Measurements from ENCODE around the gene DMP1. TPM values are rescaled to one million over a fixed set of nuclear protein-coding genes. Genes with fewer than 3 reads are reported as not detected.

Gene DMP1
- total RNA-seq, 1 donor from 2014 or later = not detected

DNA sequence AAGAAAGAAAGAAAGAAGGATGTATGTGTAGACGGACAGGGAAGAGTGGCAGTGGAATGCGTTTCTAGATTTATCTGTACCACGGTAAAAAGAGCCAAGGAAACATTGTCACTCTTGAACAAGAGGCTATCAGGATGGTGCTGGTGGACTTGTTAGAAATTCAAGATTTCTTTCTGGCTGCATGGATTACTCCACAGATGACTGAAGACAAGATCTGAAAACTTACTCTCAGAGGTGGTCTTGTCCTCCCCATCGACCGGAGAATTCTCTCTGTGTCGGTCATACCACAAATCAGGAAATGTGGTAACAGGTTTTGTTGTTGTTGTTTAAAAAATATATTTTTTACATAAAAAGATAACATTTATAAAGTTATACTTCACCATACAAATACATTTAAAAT, 30.0 kb upstream of the DMP1 start:
- ATAC-seq = no peak
- no peak overlapping the region for H3K27ac ChIP-seq

GRCh38 chr4:87620491-87620890, 29.6 kb upstream of the DMP1 start:
- DNase-seq = no peak
- Histone ChIP-seq H3K27ac (no peak overlapping the region), H3K9me3 (no peaks in the 10 kb centered on the region), H3K4me1 (no peaks in the 10 kb centered on the region), H3K27me3 (no peaks in the 10 kb centered on the region), H3K36me3 (no peaks in the 10 kb centered on the region), H3K4me3 (no peak overlapping the region)
- ATAC-seq = no peak
- TF ChIP-seq, protein P1, sequence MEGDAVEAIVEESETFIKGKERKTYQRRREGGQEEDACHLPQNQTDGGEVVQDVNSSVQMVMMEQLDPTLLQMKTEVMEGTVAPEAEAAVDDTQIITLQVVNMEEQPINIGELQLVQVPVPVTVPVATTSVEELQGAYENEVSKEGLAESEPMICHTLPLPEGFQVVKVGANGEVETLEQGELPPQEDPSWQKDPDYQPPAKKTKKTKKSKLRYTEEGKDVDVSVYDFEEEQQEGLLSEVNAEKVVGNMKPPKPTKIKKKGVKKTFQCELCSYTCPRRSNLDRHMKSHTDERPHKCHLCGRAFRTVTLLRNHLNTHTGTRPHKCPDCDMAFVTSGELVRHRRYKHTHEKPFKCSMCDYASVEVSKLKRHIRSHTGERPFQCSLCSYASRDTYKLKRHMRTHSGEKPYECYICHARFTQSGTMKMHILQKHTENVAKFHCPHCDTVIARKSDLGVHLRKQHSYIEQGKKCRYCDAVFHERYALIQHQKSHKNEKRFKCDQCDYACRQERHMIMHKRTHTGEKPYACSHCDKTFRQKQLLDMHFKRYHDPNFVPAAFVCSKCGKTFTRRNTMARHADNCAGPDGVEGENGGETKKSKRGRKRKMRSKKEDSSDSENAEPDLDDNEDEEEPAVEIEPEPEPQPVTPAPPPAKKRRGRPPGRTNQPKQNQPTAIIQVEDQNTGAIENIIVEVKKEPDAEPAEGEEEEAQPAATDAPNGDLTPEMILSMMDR (IDR thresholded peaks at IDR 0.05) = no peak
- intact Hi-C loops (cut with DNase I) = no loop called here

More for the DNA sequence above, 30.0 kb upstream of the DMP1 start:
- no peaks in the 10 kb centered on the region for H3K36me3 ChIP-seq
- H3K4me1 ChIP-seq = no peaks in the 10 kb centered on the region
- TF ChIP-seq, protein P1 (IDR thresholded peaks at IDR 0.05) = no peak
- DNase-seq = no peak
- no peaks in the 10 kb centered on the region for H3K27me3 ChIP-seq
- no peaks in the 10 kb centered on the region for H3K9me3 ChIP-seq
- no peak overlapping the region for H3K4me3 ChIP-seq
- intact Hi-C loops (cut with DNase I) = no loop called here

DNA sequence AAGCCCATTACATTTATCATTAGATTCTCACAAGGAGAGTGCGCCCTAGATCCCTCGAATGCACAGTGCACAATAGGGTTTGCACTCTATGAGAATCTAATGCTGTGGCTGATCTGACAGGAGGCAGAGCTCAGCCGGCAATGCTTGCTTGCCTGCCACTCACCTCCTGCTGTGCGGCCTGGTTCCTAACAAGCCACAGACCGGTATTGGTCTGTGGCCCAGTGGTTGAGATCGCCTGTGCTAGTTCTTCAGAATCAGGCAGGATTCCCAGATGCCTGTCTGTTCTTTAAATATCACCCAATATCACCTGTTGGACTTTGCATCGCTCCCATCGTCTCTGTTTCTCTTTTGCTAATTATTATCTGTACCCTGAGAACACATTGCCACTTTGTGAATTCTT, 27.8 kb upstream of the DMP1 start:
- Histone ChIP-seq H3K36me3 (no peaks in the 10 kb centered on the region), H3K27me3 (no peaks in the 10 kb centered on the region), H3K27ac (no peak overlapping the region), H3K9me3 (no peaks in the 10 kb centered on the region), H3K4me3 (no peak overlapping the region), H3K4me1 (no peaks in the 10 kb centered on the region)
- TF ChIP-seq, protein P1 (IDR thresholded peaks at IDR 0.05) = no peak
- ATAC-seq (no peak), DNase-seq (no peak)
- intact Hi-C loops (cut with DNase I) = no loop called here

GRCh38 chr4:87624698-87625097, 25.4 kb upstream of the DMP1 start:
- H3K36me3 ChIP-seq = no peaks in the 10 kb centered on the region
- ATAC-seq (peak; percentile 39), DNase-seq (no peak)
- no peak overlapping the region for H3K4me3 ChIP-seq
- intact Hi-C loops (cut with DNase I) = no loop called here
- TF ChIP-seq, protein P1 (IDR thresholded peaks at IDR 0.05) = no peak
- H3K4me1 ChIP-seq = no peaks in the 10 kb centered on the region
- H3K9me3 ChIP-seq = no peaks in the 10 kb centered on the region
- H3K27ac ChIP-seq = no peak overlapping the region
- no peaks in the 10 kb centered on the region for H3K27me3 ChIP-seq

- intact Hi-C loops (cut with DNase I) = no loop called here
- ATAC-seq (no peak), DNase-seq (no peak)
- TF ChIP-seq, protein P1 (IDR thresholded peaks at IDR 0.05) = no peak
- no peak overlapping the region for H3K27ac ChIP-seq
- no peaks in the 10 kb centered on the region for H3K4me1 ChIP-seq
- no peaks in the 10 kb centered on the region for H3K9me3 ChIP-seq
- H3K36me3 ChIP-seq = no peaks in the 10 kb centered on the region
- H3K27me3 ChIP-seq = no peaks in the 10 kb centered on the region
- no peak overlapping the region for H3K4me3 ChIP-seq
Observed at GRCh38 chr4:87631668-87632067, 18.4 kb upstream of the DMP1 start.

DNA sequence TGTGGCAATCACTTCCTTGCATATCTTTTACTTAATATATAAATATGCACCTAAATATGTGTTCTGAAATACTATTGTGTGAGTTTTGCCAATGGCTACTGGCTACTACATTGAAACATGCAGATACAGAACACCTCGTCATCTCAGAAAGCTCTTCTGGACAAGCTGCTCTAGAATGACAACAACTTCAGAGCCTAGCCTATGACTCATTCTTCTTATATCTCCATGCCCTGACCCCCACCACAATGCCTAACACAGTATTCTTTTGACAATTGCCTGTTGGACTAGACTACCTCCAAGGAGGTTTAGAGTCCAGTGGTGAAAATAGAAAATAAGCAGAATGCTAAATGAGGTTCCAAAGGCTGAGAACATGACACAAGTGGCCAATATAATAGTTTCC, 17.6 kb upstream of the DMP1 start:
- DNase-seq = no peak
- no peaks in the 10 kb centered on the region for H3K36me3 ChIP-seq
- ATAC-seq = no peak
- no peak overlapping the region for H3K4me3 ChIP-seq
- no peak overlapping the region for H3K27ac ChIP-seq
- H3K27me3 ChIP-seq = no peaks in the 10 kb centered on the region
- H3K9me3 ChIP-seq = no peaks in the 10 kb centered on the region
- TF ChIP-seq, protein P1 (IDR thresholded peaks at IDR 0.05) = no peak
- H3K4me1 ChIP-seq = no peaks in the 10 kb centered on the region
- intact Hi-C loops (cut with DNase I) = no loop called here

Data from upper lobe of right lung (tissue), 1 donor.